Right lobe of liver (tissue), 4 donors: Measurements from ENCODE around the gene GPRC5A.
"Not testable (repeated sequence)": the region's sequence is repeated elsewhere in the genome, so short reads cannot be mapped to it uniquely, and the experiment has no call there.

Experiments used
- POLR2A ChIP-seq: fragments of 450-650 bp; IDR thresholded peaks from one replicate; pipeline ENCODE4 v1.6.1; 2017; ENCODE audit warnings: antibody characterized with exemption, mild to moderate bottlenecking
- TF ChIP-seq, protein P1 (sequence below), 4 donors: fragments of 200-600 bp in 3 of 4; fragments of 450-650 bp in 1 of 4; IDR thresholded peaks; one replicate each; pipeline versions ENCODE4 v1.5.1 to v1.8.0; 2016 to 2022; ENCODE audit warnings: antibody characterized with exemption in 4 of 4, mild to moderate bottlenecking in 2 of 4
- donor health status: DM: no; HTN: no; CAD: no.
- donor health status: DM: no; HTN: no; CAD: no.
- donor health status: DM: no; HTN: yes; CAD: no.

- not testable (repeated sequence) for TF ChIP-seq POLR2A
- TF ChIP-seq, protein P1, sequence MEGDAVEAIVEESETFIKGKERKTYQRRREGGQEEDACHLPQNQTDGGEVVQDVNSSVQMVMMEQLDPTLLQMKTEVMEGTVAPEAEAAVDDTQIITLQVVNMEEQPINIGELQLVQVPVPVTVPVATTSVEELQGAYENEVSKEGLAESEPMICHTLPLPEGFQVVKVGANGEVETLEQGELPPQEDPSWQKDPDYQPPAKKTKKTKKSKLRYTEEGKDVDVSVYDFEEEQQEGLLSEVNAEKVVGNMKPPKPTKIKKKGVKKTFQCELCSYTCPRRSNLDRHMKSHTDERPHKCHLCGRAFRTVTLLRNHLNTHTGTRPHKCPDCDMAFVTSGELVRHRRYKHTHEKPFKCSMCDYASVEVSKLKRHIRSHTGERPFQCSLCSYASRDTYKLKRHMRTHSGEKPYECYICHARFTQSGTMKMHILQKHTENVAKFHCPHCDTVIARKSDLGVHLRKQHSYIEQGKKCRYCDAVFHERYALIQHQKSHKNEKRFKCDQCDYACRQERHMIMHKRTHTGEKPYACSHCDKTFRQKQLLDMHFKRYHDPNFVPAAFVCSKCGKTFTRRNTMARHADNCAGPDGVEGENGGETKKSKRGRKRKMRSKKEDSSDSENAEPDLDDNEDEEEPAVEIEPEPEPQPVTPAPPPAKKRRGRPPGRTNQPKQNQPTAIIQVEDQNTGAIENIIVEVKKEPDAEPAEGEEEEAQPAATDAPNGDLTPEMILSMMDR (IDR thresholded peaks at IDR 0.05) = not testable (repeated sequence)
Measured at GRCh38 chr12:12875301-12875700, 16.1 kb upstream of the GPRC5A start.
